OCI-LY3 (cell line): Measurements from ENCODE around the gene DLGAP4.

Experiments
- CTCF ChIP-seq: fragments of 200-600, 300-600 bp; sonication (generic); IDR thresholded peaks from 2 replicates; pipeline ENCODE4 v1.5.1; 2014; ENCODE audit warnings: antibody characterized with exemption, low read length, low read depth
- EZH2phosphoT487 ChIP-seq: fragments of 200-600 bp; shearing (Covaris generic); IDR thresholded peaks from 2 replicates; pipeline ENCODE4 v1.6.1; 2018; ENCODE audit warnings: antibody characterized with exemption, mixed run types, low read depth

GRCh38 chr20:36391955-36392354 is 85.8 kb downstream of the DLGAP4 start:
- TF ChIP-seq CTCF = no peak
- no peak for TF ChIP-seq EZH2phosphoT487
